Thyroid gland (tissue), 4 donors: ENCODE results near the gene LRRC47.

Experiments
- POLR2A ChIP-seq, 2 donors: fragments of 450-650 bp; IDR thresholded peaks; one replicate each; pipeline ENCODE4 v1.6.1; 2017; ENCODE audit warnings: antibody characterized with exemption in 2 of 2, mild to moderate bottlenecking in 2 of 2, moderate library complexity in 1 of 2
- TF ChIP-seq, protein P1 (sequence below), 6 experiments: fragments of 200-600 bp in 3 of 6; fragments of 450-650 bp in 3 of 6; sonication (generic) in 3 of 6; IDR thresholded peaks; one replicate each; pipeline ENCODE4 v1.5.1; 2016 to 2019; ENCODE audit warnings: antibody characterized with exemption in 6 of 6, mild to moderate bottlenecking in 2 of 6, inconsistent platforms in 1 of 6, moderate library complexity in 1 of 6

DNA sequence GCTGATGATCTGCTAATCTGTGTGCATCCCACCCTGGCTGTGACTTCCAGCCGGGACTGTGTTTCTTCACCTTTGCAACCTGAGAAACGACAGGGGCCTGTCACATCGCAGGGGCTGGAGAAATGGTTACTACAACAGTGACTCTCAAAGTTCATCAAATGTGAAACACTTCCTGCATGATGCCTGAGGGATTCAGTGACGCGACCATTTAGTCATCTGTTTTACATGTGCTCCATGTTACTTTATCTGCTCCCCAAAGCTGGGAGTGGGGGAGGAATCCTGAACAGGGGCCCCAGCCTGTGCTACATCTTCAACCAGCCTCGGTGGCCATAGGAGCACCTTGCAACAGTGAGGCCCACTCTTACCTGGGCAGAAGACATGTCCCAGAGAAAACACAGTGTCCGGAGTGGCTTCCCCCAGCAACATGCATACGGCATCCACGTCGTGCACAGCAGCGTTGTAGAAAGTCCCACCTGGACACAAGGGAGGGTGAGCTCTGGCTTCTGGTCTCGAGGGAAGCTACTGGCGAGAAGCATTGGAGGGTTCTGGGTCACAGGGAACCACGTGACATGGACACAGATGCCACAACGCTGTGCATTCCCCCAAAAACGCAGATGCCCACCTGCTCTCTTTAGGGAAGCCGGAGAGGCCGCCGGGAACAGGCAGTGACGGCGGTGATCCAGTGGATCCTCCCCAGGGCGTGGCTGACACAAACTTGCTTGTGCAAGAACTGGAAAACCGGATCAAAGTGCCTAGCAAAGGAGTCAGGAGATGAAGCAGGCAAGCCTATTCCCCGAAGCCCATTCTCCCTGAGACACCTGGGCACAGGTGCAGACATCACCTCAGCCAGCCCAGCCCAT, 53.6 kb downstream of the LRRC47 start:
- TF ChIP-seq, protein P1, sequence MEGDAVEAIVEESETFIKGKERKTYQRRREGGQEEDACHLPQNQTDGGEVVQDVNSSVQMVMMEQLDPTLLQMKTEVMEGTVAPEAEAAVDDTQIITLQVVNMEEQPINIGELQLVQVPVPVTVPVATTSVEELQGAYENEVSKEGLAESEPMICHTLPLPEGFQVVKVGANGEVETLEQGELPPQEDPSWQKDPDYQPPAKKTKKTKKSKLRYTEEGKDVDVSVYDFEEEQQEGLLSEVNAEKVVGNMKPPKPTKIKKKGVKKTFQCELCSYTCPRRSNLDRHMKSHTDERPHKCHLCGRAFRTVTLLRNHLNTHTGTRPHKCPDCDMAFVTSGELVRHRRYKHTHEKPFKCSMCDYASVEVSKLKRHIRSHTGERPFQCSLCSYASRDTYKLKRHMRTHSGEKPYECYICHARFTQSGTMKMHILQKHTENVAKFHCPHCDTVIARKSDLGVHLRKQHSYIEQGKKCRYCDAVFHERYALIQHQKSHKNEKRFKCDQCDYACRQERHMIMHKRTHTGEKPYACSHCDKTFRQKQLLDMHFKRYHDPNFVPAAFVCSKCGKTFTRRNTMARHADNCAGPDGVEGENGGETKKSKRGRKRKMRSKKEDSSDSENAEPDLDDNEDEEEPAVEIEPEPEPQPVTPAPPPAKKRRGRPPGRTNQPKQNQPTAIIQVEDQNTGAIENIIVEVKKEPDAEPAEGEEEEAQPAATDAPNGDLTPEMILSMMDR (IDR thresholded peaks at IDR 0.05) = no peak
- no peak for TF ChIP-seq POLR2A (IDR thresholded peaks at IDR 0.05)
